HG03139 (cell line): ENCODE results near the gene TEKT5.

Experiments used
- ATAC-seq: cut with Tn5 transposase; IDR thresholded peaks from one replicate; pipeline ENCODE4 v1.9.1; 2021; ENCODE audit not compliant: unreplicated experiment

The TEKT5 gene

GRCh38 chr16:10581507-10581906 is 113.2 kb downstream of the TEKT5 start:
- no peak for ATAC-seq

DNA sequence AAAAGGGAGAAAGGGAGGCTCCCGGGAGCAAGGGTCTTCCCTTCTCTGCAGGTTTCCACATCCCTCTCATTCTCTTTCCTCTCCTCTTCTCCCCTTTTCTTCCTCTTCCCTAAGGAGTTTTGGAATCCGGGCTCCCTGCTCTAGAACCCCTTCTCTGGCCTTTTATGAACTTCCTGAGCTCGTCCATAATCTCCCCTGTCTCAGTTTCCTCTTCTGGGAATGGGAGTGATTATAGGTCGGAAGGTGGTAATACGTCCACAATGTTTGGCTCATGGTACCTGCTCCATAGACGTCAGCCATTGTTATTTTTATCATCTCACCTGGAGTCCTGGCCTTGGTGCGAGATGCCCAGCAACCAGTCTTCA is 113.9 kb downstream of the TEKT5 start:
- ATAC-seq, result no peak

- ATAC-seq, result no peak
Observed at GRCh38 chr16:10579965-10580882, 114.5 kb downstream of the TEKT5 start, which contains the start of gene EMP2. Gene EMP2, minus strand, starts transcription at chr16:10580598. Its CDS starts 32,981 bp downstream, at chr16:10547617.

DNA sequence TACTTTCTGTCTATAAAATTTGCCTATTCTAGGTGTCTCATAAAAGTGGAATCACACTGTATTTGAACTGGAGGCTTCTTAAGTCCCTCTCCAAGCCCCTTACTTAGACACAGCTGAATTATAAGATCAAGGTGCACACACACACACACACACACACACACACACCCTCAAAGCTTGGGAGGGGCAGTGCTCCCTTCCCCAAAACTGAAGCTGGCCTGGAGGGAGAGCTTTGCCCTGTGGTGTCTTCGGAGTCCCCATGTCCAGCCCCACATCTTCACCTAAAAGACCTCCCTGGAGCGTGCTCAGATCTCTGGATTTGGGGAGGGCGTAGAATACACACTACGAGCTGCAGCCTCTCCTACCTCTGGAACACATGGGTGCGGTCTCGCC is 115.2 kb downstream of the TEKT5 start:
- ATAC-seq, result no peak

- no peak for ATAC-seq
Observed at GRCh38 chr16:10578474-10579316, 116.0 kb downstream of the TEKT5 start.
